GM12878 (cell line): ENCODE results near the gene VIPR2. TPM values are rescaled to one million over a fixed set of nuclear protein-coding genes. Genes with fewer than 3 reads are reported as not detected.

Experiments used
- ATAC-seq: fragments of 200-7000 bp; cut with Tn5 transposase; 3 replicates; pipeline ENCODE4 v1.9.1; 2020; ENCODE audit warnings: mild to moderate bottlenecking, moderate library complexity
- BruUV-seq: library from RNA; stranded (reverse); fragments of 400-500 nt; replicated peaks from 2 replicates; lab custom pipeline; 2021; lab: Mats Ljungman, UMichigan
- CTCF ChIA-PET: fragments of 300-600 bp; sonication (Branson Sonifier 250); formaldehyde crosslinking; extraction: SDS; loops from one replicate; lab custom pipeline; 2021; ENCODE audit warnings: inconsistent platforms; lab: Yijun Ruan, JAX
- POLR2A ChIA-PET: fragments of 350-600 bp; formaldehyde crosslinking; extraction: SDS; loops from one replicate; lab custom pipeline; 2021; ENCODE audit warnings: inconsistent platforms; lab: Charles Lee
- RAD21 ChIA-PET: fragments of 300-600 bp; sonication (Branson Sonifier 250); formaldehyde crosslinking; loops from one replicate; lab custom pipeline; 2023; ENCODE audit warnings: antibody characterized with exemption; ENCODE audit not compliant: unreplicated experiment; lab: Charles Lee
- SMC1A ChIA-PET: fragments of 300-600 bp; sonication (Branson Sonifier 250); formaldehyde crosslinking; loops from one replicate; lab custom pipeline; 2023; ENCODE audit not compliant: unreplicated experiment, uncharacterized antibody; lab: Charles Lee
- DNase-seq: peaks from one replicate; pipeline ENCODE4 v3.0.0-alpha.2; 2011; ENCODE audit warnings: low read depth, low spot score
- FAIRE-seq: peaks from 3 replicates; lab custom pipeline; 2011; peaks lifted over from hg19 to GRCh38; lab: Jason Lieb, UNC
- H2AFZ ChIP-seq: 2 replicates; pipeline ENCODE4 v1.6.0; 2011; ENCODE audit warnings: low read depth, low read length, control low read depth; ENCODE audit not compliant: control insufficient read depth
- H3K27ac ChIP-seq: 2 replicates; pipeline ENCODE4 v1.5.1; 2011; ENCODE audit warnings: control low read depth; ENCODE audit not compliant: control insufficient read depth, insufficient read depth
- H3K27me3 ChIP-seq, 2 experiments: replicated peaks in 1 of 2; 2 replicates each; pipeline versions ENCODE4 v1.6.0 to v1.6.1; 2011; ENCODE audit warnings: low read length in 1 of 2; ENCODE audit not compliant: control insufficient read depth in 2 of 2, insufficient read depth in 2 of 2
- H3K36me3 ChIP-seq, 2 experiments: 2 replicates each; pipeline ENCODE4 v1.5.1; 2011; ENCODE audit warnings: low read length in 1 of 2; ENCODE audit not compliant: control insufficient read depth in 2 of 2, insufficient read depth in 2 of 2
- H3K4me1 ChIP-seq: 2 replicates; pipeline ENCODE4 v1.6.1; 2011; ENCODE audit warnings: mild to moderate bottlenecking, low read length, moderate library complexity, mixed read lengths; ENCODE audit not compliant: control insufficient read depth, insufficient read depth
- H3K4me2 ChIP-seq: 2 replicates; pipeline ENCODE4 v1.6.0; 2011; ENCODE audit warnings: control low read depth; ENCODE audit not compliant: control insufficient read depth, insufficient read depth
- H3K4me3 ChIP-seq: fragments of 200-600 bp; sonication (generic); 2 replicates; pipeline ENCODE4 v1.5.1; 2016
- H3K79me2 ChIP-seq: 2 replicates; pipeline ENCODE4 v1.6.0; 2011; ENCODE audit warnings: low read length; ENCODE audit not compliant: control insufficient read depth, insufficient read depth
- H3K9ac ChIP-seq: 2 replicates; pipeline ENCODE4 v1.8.0; 2011; ENCODE audit warnings: low read length, control low read depth, mixed read lengths; ENCODE audit not compliant: control insufficient read depth, insufficient read depth
- H3K9me3 ChIP-seq: replicated peaks from 3 replicates; pipeline ENCODE4 v1.5.1; 2011; ENCODE audit warnings: mild to moderate bottlenecking, low read length; ENCODE audit not compliant: control insufficient read depth, insufficient read depth
- H4K20me1 ChIP-seq: 2 replicates; pipeline ENCODE4 v1.6.0; 2011; ENCODE audit not compliant: control insufficient read depth, insufficient read depth
- IKZF1 ChIP-seq: fragments of 450-650 bp; conservative IDR thresholded peaks from 2 replicates; pipeline ENCODE4 v1.6.1; 2017; ENCODE audit warnings: antibody characterized with exemption, mild to moderate bottlenecking
- NR2C2 ChIP-seq: IDR thresholded peaks from 2 replicates; pipeline ENCODE4 v1.6.1; 2011; ENCODE audit warnings: borderline replicate concordance, low read depth; ENCODE audit not compliant: control insufficient read depth, insufficient read length
- WGBS: methylation state at CpG from one replicate; pipeline ENCODE4 v1.1.6; 2016; ENCODE audit warnings: low lambda C conversion rate; ENCODE audit not compliant: insufficient replicate concordance, insufficient coverage; ENCODE audit errors: missing lambda C conversion rate; 5-methylcytosine and 5-hydroxymethylcytosine counted together
- in situ Hi-C: fragments of 300-500 bp; cut with MboI; formaldehyde crosslinking; loops from 9 replicates; pipeline ENCODE4 v1.14.3; 2018; ENCODE audit warnings: mixed read lengths
- intact Hi-C: fragments of 100-400 bp; cut with micrococcal nuclease; formaldehyde crosslinking; loops from one replicate; pipeline ENCODE4 v1.14.2; 2022; ENCODE audit not compliant: unreplicated experiment
- polyA plus RNA-seq, 11 experiments: library from polyadenylated mRNA; depleted of rRNA in 4 of 11; unstranded in 6 of 11; stranded (reverse) in 5 of 11; fragments of >200 nt; fragmentation: Nextera tagmentation in 4 of 11; fragmentation: Illumina TruSeq in 1 of 11; extraction: Ambion mirVana in 4 of 11; extraction: Trizol in 1 of 11; gene quantifications; 1 replicate in 1 of 11; 2 replicates in 10 of 11; pipeline versions ENCODE4 v1.2.1 to v1.2.3, GENCODE V29; 2011 to 2016; ENCODE audit warnings: inconsistent platforms in 2 of 11, missing spikeins in 2 of 11, low read depth in 1 of 11
- total RNA-seq, 4 experiments: library from RNA; depleted of rRNA in 3 of 4; stranded (reverse); fragments of >200 nt in 3 of 4; fragmentation: Illumina TruSeq in 1 of 4; extraction: Trizol in 1 of 4; gene quantifications; 2 replicates each; pipeline versions ENCODE4 v1.2.1 to v1.2.3, GENCODE V29; 2013 to 2021
- TF ChIP-seq, protein P1 (sequence below): IDR thresholded peaks from 2 replicates; pipeline ENCODE4 v1.6.1; 2011; ENCODE audit warnings: mild to moderate bottlenecking, low read depth, low read length, moderate library complexity; ENCODE audit not compliant: insufficient replicate concordance
- TF ChIP-seq, protein P2 (sequence below): IDR thresholded peaks from 2 replicates; pipeline ENCODE4 v1.6.1; 2012; ENCODE audit warnings: mild to moderate bottlenecking, low read depth, low read length

The VIPR2 gene
- total and polyA plus RNA-seq, 10 of the 15 experiments (the other 5 are each of a cell fraction or from before 2014, with no cell fraction given): not detected

DNA sequence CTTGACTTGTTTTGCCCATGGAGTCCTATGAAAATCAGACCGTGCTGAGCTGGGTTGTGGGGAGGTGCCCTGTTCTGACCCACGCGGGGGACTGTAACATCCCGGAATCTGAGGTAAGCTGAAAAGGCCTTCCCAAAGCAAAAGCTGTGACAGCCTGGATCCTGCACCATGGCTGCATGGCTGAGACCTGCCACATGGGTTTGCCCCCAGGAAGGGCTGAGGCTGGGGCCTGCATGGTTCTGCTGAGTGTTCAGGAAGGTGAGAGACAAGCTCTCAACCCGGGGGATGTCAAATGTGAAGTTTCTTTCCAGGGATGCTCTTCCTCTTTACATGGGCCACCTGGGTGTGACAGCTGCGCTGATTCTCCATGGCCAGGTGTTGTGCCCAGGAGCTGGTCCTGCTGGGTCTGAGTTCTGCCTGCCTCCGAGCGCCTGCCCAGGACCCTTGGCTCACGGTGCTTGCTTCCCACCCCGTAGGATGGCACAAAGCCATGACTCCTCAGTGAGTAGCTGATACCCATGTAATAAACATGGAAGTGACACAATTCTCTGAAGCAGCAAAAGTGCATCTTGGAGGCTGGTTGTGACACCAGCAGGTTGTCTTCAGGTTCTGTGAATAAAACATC lies 58.3 kb downstream of the VIPR2 start:
- in situ Hi-C loops (no loop called here), intact Hi-C loops (no loop called here)
- no TSS peak for BruUV-seq
- CTCF ChIA-PET: no interaction called here
- ATAC-seq: no peak
- TF ChIP-seq, protein P1, sequence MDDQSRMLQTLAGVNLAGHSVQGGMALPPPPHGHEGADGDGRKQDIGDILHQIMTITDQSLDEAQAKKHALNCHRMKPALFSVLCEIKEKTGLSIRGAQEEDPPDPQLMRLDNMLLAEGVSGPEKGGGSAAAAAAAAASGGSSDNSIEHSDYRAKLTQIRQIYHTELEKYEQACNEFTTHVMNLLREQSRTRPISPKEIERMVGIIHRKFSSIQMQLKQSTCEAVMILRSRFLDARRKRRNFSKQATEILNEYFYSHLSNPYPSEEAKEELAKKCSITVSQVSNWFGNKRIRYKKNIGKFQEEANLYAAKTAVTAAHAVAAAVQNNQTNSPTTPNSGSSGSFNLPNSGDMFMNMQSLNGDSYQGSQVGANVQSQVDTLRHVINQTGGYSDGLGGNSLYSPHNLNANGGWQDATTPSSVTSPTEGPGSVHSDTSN: no peak
- TF ChIP-seq NR2C2 (no peak), IKZF1 (no peak)
- TF ChIP-seq, protein P2, sequence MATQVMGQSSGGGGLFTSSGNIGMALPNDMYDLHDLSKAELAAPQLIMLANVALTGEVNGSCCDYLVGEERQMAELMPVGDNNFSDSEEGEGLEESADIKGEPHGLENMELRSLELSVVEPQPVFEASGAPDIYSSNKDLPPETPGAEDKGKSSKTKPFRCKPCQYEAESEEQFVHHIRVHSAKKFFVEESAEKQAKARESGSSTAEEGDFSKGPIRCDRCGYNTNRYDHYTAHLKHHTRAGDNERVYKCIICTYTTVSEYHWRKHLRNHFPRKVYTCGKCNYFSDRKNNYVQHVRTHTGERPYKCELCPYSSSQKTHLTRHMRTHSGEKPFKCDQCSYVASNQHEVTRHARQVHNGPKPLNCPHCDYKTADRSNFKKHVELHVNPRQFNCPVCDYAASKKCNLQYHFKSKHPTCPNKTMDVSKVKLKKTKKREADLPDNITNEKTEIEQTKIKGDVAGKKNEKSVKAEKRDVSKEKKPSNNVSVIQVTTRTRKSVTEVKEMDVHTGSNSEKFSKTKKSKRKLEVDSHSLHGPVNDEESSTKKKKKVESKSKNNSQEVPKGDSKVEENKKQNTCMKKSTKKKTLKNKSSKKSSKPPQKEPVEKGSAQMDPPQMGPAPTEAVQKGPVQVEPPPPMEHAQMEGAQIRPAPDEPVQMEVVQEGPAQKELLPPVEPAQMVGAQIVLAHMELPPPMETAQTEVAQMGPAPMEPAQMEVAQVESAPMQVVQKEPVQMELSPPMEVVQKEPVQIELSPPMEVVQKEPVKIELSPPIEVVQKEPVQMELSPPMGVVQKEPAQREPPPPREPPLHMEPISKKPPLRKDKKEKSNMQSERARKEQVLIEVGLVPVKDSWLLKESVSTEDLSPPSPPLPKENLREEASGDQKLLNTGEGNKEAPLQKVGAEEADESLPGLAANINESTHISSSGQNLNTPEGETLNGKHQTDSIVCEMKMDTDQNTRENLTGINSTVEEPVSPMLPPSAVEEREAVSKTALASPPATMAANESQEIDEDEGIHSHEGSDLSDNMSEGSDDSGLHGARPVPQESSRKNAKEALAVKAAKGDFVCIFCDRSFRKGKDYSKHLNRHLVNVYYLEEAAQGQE: no peak
- Histone ChIP-seq H3K4me3 (no peak overlapping the region), H3K27ac (no peak overlapping the region), H3K9ac (no peak overlapping the region), H3K79me2 (no peaks in the 10 kb centered on the region), H2AFZ (no peak overlapping the region), H3K27me3 (no peaks in the 10 kb centered on the region), H3K4me2 (no peak overlapping the region), H3K9me3 (no peaks in the 10 kb centered on the region; the same call in 2 of the 3 replicates), H4K20me1 (no peaks in the 10 kb centered on the region), H3K36me3 (no peaks in the 10 kb centered on the region), H3K4me1 (no peaks in the 10 kb centered on the region)
- no peak for DNase-seq
- SMC1A ChIA-PET: no interaction called here
- no peak for FAIRE-seq
- POLR2A ChIA-PET: interaction anchor here (0.6 kb wide), 1 partner anchor 44 kb away, joined by 3 read pairs; no protein-coding TSS in a partner anchor
- RAD21 ChIA-PET: no interaction called here
- 42% methylated on average over 10 of the region's 10 CpGs for WGBS
